Measurements from ENCODE around the gene RALGPS2.

DNA sequence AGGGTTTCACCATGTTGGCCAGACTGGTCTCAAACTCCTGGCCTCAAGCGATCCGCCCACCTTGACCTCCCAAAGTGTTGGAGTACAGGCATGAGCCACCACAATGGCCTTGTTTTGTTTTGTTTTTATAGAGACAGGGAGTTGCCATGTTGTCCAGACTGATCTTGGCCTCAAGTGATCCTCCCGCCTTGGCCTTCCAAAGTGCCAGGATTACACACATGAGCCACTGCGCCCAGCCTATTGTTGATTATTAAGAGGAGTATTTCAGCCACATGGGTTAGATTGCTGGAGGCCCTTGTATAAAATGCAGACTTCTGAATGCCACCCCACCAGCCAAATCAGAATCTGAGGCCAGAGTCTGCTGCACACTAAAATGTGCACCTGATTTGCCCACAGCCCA lies 203.0 kb downstream of the RALGPS2 start:
- TF ChIP-seq, protein P1, sequence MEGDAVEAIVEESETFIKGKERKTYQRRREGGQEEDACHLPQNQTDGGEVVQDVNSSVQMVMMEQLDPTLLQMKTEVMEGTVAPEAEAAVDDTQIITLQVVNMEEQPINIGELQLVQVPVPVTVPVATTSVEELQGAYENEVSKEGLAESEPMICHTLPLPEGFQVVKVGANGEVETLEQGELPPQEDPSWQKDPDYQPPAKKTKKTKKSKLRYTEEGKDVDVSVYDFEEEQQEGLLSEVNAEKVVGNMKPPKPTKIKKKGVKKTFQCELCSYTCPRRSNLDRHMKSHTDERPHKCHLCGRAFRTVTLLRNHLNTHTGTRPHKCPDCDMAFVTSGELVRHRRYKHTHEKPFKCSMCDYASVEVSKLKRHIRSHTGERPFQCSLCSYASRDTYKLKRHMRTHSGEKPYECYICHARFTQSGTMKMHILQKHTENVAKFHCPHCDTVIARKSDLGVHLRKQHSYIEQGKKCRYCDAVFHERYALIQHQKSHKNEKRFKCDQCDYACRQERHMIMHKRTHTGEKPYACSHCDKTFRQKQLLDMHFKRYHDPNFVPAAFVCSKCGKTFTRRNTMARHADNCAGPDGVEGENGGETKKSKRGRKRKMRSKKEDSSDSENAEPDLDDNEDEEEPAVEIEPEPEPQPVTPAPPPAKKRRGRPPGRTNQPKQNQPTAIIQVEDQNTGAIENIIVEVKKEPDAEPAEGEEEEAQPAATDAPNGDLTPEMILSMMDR (conservative IDR thresholded peaks at IDR 0.05; ENCODE audit: low read depth, low read length) = no peak
- TF ChIP-seq EZH2 (IDR thresholded peaks at IDR 0.05; ENCODE audit: borderline replicate concordance, low read depth, low read length, poor library complexity, severe bottlenecking) = no peak

Data from A673 (cell line).